Panc1 (cell line): ENCODE data around the gene CCDC169.

ENCODE experiments used
- CTCF ChIP-seq: fragments of 450-650 bp; IDR thresholded peaks from 2 replicates; pipeline ENCODE4 v1.5.1; 2017; ENCODE audit warnings: mild to moderate bottlenecking
- POLR2AphosphoS5 ChIP-seq: IDR thresholded peaks from 2 replicates; pipeline ENCODE4 v1.6.1; 2012; ENCODE audit warnings: mild to moderate bottlenecking, low read depth, low read length, moderate library complexity
- REST ChIP-seq, 2 experiments: IDR thresholded peaks; 2 replicates each; pipeline ENCODE4 v1.6.1; 2011 to 2012; ENCODE audit warnings: low read depth in 2 of 2, control low read depth in 1 of 2, low read length in 1 of 2, mild to moderate bottlenecking in 1 of 2, moderate library complexity in 1 of 2; ENCODE audit not compliant: insufficient read depth in 1 of 2
- SIN3A ChIP-seq: IDR thresholded peaks from 2 replicates; pipeline ENCODE4 v1.6.1; 2012; ENCODE audit warnings: low read depth, mild to moderate bottlenecking, low read length, moderate library complexity, borderline replicate concordance; ENCODE audit not compliant: insufficient read depth

GRCh38 chr13:36242761-36243160 lies 54.9 kb downstream of the CCDC169 start:
- TF ChIP-seq CTCF (no peak), POLR2AphosphoS5 (no peak), REST (IDR thresholded peaks at IDR 0.05; ENCODE audit: insufficient read depth in 1 of 2, low read depth in 2 of 2, low read length in 1 of 2) (no peak), SIN3A (no peak)
